Stimulated activated CD4-positive, alpha-beta T cell treated with anti-CD3 and anti-CD28 coated beads, Interleukin-4, amount 100 ng/mL, for 48 hours (primary cell): ENCODE measurements around the gene EDAR.

Experiments
- DNase-seq, 2 donors: peaks; one replicate each; pipeline ENCODE4 v3.0.0-alpha.2; 2020; ENCODE audit warnings: low read depth in 2 of 2

The EDAR gene

GRCh38 chr2:108940156-108940555 lies 48.9 kb downstream of the EDAR start:
- DNase-seq = no peak

DNA sequence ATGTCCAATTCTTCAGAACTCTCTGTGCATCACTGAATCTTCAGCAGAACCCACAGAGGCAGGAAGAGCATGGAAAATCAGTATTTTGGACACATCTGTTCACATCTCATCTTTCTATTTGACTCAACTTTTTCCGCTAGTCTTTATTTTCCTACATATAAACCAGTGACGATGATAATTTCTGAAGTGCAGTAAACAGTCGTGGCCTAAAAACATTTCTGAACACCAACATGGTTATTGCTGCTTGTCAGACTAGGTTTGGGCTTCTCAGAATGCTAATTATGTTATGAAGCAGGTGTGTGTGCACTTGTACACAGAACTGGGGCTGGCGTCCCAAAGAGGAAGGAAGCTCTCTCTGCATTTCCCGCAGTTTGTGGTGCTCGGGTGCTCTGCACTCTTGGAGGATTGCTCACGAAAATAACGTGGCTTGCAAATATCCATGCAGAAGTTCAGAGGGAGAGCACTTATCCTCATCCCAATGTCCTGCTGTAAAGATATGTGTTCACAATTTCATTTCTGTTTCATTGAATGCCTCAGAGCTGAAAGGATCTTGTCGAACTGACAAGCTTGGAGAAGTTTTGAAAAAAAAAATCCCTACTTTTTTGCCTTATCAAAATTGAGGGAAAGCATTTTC lies 50.8 kb downstream of the EDAR start:
- DNase-seq = no peak

GRCh38 chr2:108937367-108938017 lies 51.5 kb downstream of the EDAR start:
- DNase-seq = no peak

DNA sequence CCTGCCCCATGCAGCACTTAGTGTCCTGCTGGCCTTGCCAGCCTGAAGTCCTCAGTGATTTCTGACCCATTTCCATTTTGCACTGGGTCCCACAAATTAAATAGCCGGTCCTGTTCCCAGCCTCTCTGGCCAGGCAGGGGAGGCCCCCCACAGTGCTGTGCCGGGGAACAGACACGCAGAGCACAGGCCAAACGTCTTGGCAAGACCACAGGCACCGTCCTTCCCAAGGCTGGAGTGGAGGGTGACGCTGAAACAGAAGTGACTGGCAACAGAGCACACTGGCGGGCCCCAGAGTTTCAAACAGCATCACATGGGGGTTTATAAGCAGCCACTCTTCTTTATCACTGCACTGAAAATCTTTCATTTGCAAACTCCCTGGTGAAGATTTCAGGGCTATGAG lies 52.2 kb downstream of the EDAR start:
- no peak for DNase-seq

DNA sequence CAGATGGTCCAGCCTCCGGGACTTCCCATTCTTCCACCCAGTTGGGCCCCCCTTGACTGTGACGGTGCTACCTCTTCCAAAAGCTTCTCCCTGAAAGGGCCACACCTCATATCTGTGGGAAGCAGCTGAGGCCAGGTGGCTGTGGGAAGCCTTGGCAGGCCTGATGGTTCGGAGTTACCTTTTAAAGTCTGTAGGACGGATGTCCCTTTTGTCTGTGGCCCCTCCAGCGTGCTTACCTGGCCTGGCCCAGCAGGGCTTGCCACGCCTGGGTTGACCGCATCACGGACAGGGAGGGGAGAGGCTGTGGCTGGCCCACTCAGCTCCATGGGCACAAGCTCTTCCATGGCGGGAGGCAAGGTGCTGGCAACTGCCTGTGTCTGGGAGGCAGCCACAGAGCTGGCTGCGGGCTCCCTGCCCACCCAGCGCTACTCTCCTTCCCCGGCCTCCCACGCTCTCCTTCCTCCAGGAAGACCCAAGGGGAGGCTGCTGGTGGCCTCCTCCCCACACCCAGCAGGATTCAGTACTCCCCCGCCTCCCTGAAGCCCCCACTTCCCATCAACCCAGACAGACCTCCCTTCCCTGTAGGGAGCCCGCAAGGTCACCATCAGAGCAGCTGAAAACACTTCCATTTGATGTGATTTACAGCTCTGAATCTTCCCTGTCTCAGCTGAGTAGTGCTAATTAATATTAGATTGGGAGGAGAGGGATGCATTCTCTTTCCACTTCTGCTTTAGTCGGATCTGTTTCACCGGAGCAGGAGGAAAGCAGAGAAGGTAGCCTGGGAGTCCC lies 52.8 kb downstream of the EDAR start:
- no peak for DNase-seq

DNA sequence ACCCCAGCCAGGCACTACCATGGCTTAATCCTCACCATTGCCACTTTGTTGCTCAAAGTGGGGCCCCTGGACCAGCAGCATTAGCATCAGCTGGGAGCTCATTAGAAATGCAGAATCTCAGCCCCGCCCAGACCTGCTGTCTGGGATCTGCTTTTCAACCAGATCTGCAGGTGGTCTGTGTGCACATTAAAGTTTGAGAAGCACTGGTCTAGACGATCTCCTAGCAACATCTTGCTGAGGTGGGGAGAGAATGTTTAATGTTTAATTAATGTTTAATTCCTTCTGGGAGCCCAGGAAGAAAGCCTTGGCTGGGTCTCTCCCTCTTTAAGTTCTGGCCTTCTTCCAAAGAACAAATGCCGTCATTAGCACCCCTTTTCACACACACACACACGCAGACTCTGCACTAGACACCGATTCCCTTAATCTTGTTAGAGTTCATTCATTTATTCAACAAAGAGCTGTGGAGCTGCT lies 53.7 kb downstream of the EDAR start:
- no peak for DNase-seq

DNA sequence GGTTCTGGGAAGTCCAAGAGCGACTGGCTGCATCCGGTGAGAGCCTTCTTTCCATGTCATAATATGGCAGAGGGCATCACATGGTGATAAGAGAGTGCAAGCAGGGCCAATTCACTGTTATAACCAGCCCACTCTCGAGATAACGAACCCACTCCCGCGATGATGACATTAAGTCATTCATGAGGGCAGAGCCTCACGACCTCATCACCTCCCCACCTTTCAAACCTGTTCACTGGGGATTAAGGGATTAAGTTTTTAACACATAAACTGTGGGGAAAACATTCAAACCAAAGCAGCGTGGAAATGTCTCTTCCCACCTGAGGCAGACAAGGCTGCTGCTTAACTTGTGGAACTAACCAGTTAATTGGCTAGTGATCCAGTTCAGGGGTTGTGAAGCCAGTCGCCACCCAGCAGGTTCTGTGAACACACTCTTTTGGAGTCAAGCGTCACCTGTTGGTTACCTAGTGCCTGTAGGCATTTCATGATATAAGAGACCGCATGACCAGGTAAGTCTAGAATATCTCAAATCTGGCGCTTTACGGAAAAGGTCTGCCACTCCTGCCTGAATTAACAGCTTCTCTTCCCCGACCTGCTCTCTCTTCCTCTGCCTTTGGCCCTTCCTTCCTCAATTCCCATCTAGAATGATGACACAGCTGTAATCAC lies 54.3 kb downstream of the EDAR start:
- no peak for DNase-seq

GRCh38 chr2:108934151-108934550 lies 54.9 kb downstream of the EDAR start:
- DNase-seq = no peak

DNA sequence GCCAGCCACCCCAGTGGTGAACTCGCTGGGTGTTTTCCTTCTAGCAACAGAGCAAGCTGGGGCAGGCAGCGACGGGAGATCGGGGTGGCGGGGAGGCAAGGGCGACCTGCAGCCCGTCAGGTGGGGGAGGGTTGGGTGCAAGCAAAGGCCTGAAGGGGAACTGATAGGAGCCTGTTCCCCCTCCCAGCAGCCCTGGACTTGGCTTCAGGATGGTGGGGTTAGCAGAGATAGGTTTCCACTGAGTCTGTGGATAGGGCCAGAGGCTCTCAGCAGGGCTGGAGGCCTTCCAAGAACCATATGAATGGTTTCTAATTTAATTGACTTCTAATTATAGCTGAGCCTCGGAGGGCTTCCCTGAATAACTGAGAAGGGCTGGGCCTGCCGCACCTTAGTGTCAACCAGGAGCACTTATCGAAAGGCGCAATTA lies 55.3 kb downstream of the EDAR start:
- DNase-seq = no peak

DNA sequence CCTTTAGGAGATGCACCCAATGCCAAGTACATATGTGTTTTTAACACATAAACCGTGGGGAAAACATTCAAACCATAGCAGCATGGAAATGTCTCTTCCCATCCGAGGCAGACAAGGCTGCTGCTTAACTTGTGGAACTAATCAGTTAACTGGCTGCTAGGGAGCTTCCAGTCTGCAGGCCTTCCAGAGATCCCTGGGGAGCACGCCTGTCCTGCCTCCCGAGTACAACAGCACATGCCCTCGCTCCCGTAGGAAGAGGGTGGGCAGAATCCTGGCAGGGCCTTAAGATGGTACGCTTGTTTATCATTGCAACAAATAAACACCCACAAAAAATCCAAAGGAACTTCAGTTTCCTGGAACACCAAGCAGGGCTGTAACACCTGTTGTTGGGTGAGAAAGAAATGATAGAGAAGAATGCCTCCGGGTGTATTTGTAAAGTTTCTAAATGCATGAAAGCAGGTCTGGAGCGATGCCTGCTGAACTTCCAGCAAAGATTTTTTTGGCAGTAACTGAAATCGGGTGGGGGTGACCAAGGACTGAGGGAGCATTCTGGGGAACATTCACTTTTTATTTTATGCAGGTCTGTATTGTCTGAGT lies 56.2 kb downstream of the EDAR start:
- no peak for DNase-seq

GRCh38 chr2:108931372-108931771 lies 57.6 kb downstream of the EDAR start:
- DNase-seq = no peak

- no peak for DNase-seq
Measured at GRCh38 chr2:108929807-108930425, 59.1 kb downstream of the EDAR start.

DNA sequence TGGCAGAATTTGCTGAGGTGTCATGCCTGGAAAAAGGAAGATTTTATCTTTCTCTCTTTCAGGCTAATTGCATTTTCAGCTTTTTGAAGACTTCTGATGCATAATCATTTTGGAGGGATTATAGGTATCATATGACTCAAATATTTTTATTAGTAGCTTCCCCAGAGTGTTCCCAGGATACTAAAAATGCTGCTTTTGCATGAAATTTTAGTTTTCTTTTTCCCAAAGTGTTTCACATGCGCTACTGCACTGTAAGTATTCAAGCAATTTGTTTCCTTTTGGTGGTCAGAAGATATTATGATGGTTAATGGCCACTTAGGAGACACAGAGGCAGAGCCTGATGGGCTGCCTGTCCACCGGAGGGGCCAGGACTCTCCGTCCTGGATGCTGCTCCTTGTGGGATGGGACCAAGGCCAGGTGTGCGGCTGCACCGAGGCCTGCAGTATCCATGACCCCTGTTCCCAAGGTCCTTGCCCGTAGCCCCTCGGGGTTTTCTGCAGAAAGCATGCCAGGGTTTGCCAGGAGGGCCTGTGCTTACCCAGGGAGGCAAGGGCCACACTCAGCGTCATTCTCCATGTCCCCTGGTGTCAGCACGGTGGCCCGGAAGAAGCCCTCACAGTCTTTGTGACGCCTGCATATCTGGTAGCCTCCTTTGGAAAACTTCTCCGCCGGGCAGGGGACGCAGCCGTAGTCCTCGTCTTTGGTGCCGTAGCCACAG lies 60.2 kb downstream of the EDAR start:
- DNase-seq = no peak

DNA sequence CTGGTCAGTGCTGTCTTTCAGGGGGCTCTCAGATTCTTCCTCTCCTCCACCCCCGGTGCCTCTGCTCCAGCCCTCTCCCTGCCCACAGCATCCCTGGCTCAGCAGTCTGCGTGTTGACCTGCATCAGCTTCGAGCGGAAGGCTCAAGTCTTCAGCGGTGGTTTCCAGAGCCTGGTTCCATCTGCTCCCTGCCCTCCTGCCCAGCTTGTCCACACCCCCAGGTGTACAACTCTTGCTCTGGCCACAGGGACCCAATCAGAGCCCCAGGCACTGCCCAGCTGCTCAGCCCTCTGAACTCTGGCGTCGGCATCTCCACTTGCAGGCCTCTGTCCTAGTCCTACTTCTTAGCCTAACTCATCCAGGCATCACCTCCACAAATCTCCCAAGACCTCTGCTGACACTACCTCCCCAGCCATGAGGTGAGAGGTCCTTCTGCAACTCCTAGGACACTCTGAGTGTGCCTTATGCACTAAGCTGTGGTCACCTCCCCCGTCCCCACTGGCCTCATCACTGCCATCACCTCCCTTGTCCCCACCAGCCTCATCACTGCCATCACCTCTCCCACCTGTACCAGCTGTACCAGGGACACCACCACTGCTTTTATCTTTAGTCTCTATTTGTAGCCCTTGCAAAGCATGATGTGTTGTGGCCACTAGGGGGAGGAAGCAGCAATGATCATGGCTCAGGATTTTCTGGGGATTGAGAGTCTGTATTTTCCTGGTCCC lies 60.9 kb downstream of the EDAR start:
- peak in 1 of 2 donors; percentile 20 for DNase-seq

DNA sequence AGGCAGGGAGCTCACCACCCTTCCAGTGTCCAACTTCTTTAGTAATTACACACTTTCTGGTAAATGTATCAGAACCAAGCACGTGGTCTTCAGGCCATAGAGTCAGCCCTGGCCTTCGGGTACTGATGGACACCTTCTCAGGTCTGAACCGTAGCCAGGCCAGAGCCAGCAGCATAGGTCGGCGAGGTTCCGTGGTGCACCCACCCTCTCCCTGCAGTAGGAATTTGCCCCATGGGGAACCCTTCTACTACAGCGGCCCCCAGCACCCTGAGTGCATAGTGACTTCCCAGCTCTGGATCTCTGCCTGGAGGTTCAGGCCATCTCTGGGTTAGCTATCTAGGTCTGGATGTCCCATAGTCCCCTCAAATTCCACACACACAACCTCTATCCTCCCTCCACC lies 61.6 kb downstream of the EDAR start:
- DNase-seq = no peak

GRCh38 chr2:108926561-108927380 lies 62.2 kb downstream of the EDAR start:
- no peak for DNase-seq

- DNase-seq = no peak
Measured at GRCh38 chr2:108925735-108926134, 63.3 kb downstream of the EDAR start.

GRCh38 chr2:108925286-108925685 lies 63.7 kb downstream of the EDAR start:
- DNase-seq = no peak

- DNase-seq = no peak
Measured at GRCh38 chr2:108924580-108925251, 64.3 kb downstream of the EDAR start.
